GM19025 (cell line): Measurements from ENCODE around the gene UBE3D.
"Not testable (repeated sequence)": the region's sequence is repeated elsewhere in the genome, so short reads cannot be mapped to it uniquely, and the experiment has no call there.

Experiments used
- ATAC-seq: cut with Tn5 transposase; IDR thresholded peaks from one replicate; pipeline ENCODE4 v1.9.1; 2021; ENCODE audit warnings: mild to moderate bottlenecking, low read depth, moderate library complexity; ENCODE audit not compliant: unreplicated experiment

UBE3D gene

GRCh38 chr6:83057705-83058321 lies 7.8 kb downstream of the UBE3D start:
- no peak for ATAC-seq

GRCh38 chr6:83055366-83055964 lies 10.2 kb downstream of the UBE3D start:
- ATAC-seq, result no peak

GRCh38 chr6:83053678-83054077 lies 12.0 kb downstream of the UBE3D start:
- no peak for ATAC-seq

- ATAC-seq, result no peak
Observed at GRCh38 chr6:83051377-83052172, 14.1 kb downstream of the UBE3D start.

GRCh38 chr6:83047065-83047754 lies 18.4 kb downstream of the UBE3D start:
- no peak for ATAC-seq

- ATAC-seq, result no peak
Observed at GRCh38 chr6:83044091-83044768, 21.4 kb downstream of the UBE3D start.

- no peak for ATAC-seq
Observed at GRCh38 chr6:83042467-83043053, 23.1 kb downstream of the UBE3D start.

- ATAC-seq, result no peak
Observed at GRCh38 chr6:83038246-83038645, 27.4 kb downstream of the UBE3D start.

GRCh38 chr6:83031689-83032088 lies 34.0 kb downstream of the UBE3D start:
- no peak for ATAC-seq

GRCh38 chr6:83019741-83020140 lies 45.9 kb downstream of the UBE3D start:
- no peak for ATAC-seq

GRCh38 chr6:83011131-83011530 lies 54.5 kb downstream of the UBE3D start:
- ATAC-seq, result not testable (repeated sequence)

- no peak for ATAC-seq
Observed at GRCh38 chr6:83008626-83009025, 57.0 kb downstream of the UBE3D start.

- ATAC-seq, result no peak
Observed at GRCh38 chr6:83006270-83006905, 59.3 kb downstream of the UBE3D start.

GRCh38 chr6:82996156-82996555 lies 69.5 kb downstream of the UBE3D start:
- no peak for ATAC-seq

GRCh38 chr6:82995066-82995465 lies 70.6 kb downstream of the UBE3D start:
- ATAC-seq, result no peak

GRCh38 chr6:82989736-82990290 lies 75.8 kb downstream of the UBE3D start:
- no peak for ATAC-seq

- ATAC-seq, result no peak
Observed at GRCh38 chr6:82988930-82989351, 76.7 kb downstream of the UBE3D start.

- ATAC-seq, result no peak
Observed at GRCh38 chr6:82987951-82988350, 77.7 kb downstream of the UBE3D start.

GRCh38 chr6:82987416-82987815 lies 78.2 kb downstream of the UBE3D start:
- no peak for ATAC-seq
